Measurements from ENCODE around the gene MUL1.

Gene MUL1

GRCh38 chr1:20474333-20474975, 33.5 kb downstream of the MUL1 start:
- in situ Hi-C loops (cut with MboI; ENCODE audit: low sequenced_read_pairs), result no loop called here

GRCh38 chr1:20473894-20474293, 34.1 kb downstream of the MUL1 start:
- in situ Hi-C loops (cut with MboI; ENCODE audit: low sequenced_read_pairs), result no loop called here

GRCh38 chr1:20472860-20473711, 34.9 kb downstream of the MUL1 start:
- in situ Hi-C loops (cut with MboI; ENCODE audit: low sequenced_read_pairs), result no loop called here

GRCh38 chr1:20472121-20472520, 35.8 kb downstream of the MUL1 start:
- in situ Hi-C loops (cut with MboI; ENCODE audit: low sequenced_read_pairs), result no loop called here

GRCh38 chr1:20470194-20470593, 37.8 kb downstream of the MUL1 start:
- in situ Hi-C loops (cut with MboI; ENCODE audit: low sequenced_read_pairs), result no loop called here

- in situ Hi-C loops (cut with MboI; ENCODE audit: low sequenced_read_pairs), result no loop called here
These were observed 38.4 kb downstream of the MUL1 start for GRCh38 chr1:20469406-20470076.

- in situ Hi-C loops (cut with MboI; ENCODE audit: low sequenced_read_pairs), result no loop called here
These were observed 41.7 kb downstream of the MUL1 start for GRCh38 chr1:20466273-20466672.

GRCh38 chr1:20465187-20465586, 42.8 kb downstream of the MUL1 start:
- in situ Hi-C loops (cut with MboI; ENCODE audit: low sequenced_read_pairs), result no loop called here

- in situ Hi-C loops (cut with MboI; ENCODE audit: low sequenced_read_pairs), result no loop called here
These were observed 44.4 kb downstream of the MUL1 start for GRCh38 chr1:20463502-20463901.

GRCh38 chr1:20462397-20462796, 45.6 kb downstream of the MUL1 start:
- in situ Hi-C loops (cut with MboI; ENCODE audit: low sequenced_read_pairs), result no loop called here

GRCh38 chr1:20458717-20459116, 49.2 kb downstream of the MUL1 start:
- in situ Hi-C loops (cut with MboI; ENCODE audit: low sequenced_read_pairs), result no loop called here

GRCh38 chr1:20454004-20454403, 53.9 kb downstream of the MUL1 start:
- in situ Hi-C loops (cut with MboI; ENCODE audit: low sequenced_read_pairs), result no loop called here

GRCh38 chr1:20449735-20450311, 58.1 kb downstream of the MUL1 start:
- in situ Hi-C loops (cut with MboI; ENCODE audit: low sequenced_read_pairs), result no loop called here
